Muscle layer of duodenum (tissue), 2 donors: ENCODE measurements around the gene NPY.
A peak's percentile ranks its signal among the peaks of the same experiment; 100 is the strongest.

ENCODE experiments used
- H3K27ac ChIP-seq: one replicate; pipeline ENCODE4 v1.7.0; 2013; ENCODE audit warnings: mild to moderate bottlenecking, low read length
- H3K27me3 ChIP-seq: one replicate; pipeline ENCODE4 v1.7.0; 2013; ENCODE audit warnings: low read depth, mild to moderate bottlenecking, control low read depth, low read length
- H3K36me3 ChIP-seq, 2 donors: one replicate each; pipeline ENCODE4 v1.7.0; 2013; ENCODE audit warnings: low read length in 2 of 2, control low read depth in 1 of 2, mild to moderate bottlenecking in 1 of 2; ENCODE audit not compliant: insufficient read depth in 2 of 2, control insufficient read depth in 1 of 2
- H3K4me1 ChIP-seq, 2 donors: one replicate each; pipeline ENCODE4 v1.7.0; 2013; ENCODE audit warnings: low read length in 2 of 2, mild to moderate bottlenecking in 2 of 2, control low read depth in 1 of 2, moderate library complexity in 1 of 2; ENCODE audit not compliant: insufficient read depth in 2 of 2, control insufficient read depth in 1 of 2
- H3K4me3 ChIP-seq, 2 donors: one replicate each; pipeline ENCODE4 v1.7.0; 2013; ENCODE audit warnings: low read length in 2 of 2, low read depth in 1 of 2, mild to moderate bottlenecking in 1 of 2
- H3K9me3 ChIP-seq, 2 donors: one replicate each; pipeline ENCODE4 v1.7.0; 2013; ENCODE audit warnings: low read length in 2 of 2, control low read depth in 1 of 2, mild to moderate bottlenecking in 1 of 2; ENCODE audit not compliant: control insufficient read depth in 1 of 2
- donor health status: healthy.

Gene NPY

GRCh38 chr7:24284699-24285506, 913 bp downstream of the NPY start:
- Histone ChIP-seq H3K27me3 (peaks cover 15% of the 10 kb centered on the region), H3K9me3 (no peaks in the 10 kb centered on the region), H3K4me1 (peaks cover 0 to 14% of the 10 kb centered on the region in 2 donors), H3K36me3 (no peaks in the 10 kb centered on the region), H3K27ac (no peak overlapping the region), H3K4me3 (peak overlapping the region; percentile 27 to 44)

DNA sequence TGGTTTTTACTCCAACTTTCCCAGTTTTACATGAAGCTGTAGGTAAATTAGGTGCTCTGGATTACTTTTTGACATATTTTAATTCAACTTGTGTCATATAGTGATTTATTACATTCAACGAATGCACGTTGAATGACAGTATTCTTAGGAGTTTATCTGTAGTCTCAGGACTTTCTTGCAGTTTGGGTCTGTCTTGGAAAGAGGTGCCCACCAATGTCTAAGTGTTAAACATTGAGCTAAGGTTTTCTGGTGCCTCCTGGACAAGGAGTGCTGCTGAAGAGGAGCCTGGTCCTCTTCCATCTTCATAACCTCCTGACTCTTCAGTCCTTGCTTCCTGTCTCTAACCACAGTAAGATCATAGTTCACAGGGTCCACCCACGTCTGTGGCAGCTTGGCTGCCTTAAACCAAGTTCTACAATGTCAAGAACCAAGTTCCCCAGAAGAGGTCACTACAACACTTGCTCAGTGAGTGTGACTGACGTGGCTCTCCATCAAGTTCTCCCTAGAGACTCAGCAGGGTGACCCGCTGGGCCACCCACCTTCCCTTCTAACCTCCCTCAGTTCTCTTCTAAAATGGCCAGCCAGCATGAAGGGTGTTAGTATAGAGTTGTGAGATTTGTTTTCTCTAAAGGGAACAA, 6.1 kb downstream of the NPY start:
- H3K36me3 ChIP-seq = no peaks in the 10 kb centered on the region
- peaks cover 2% of the 10 kb centered on the region for H3K27me3 ChIP-seq
- no peak overlapping the region for H3K4me3 ChIP-seq
- H3K9me3 ChIP-seq = no peaks in the 10 kb centered on the region
- H3K27ac ChIP-seq = no peak overlapping the region
- peaks cover 0 to 3% of the 10 kb centered on the region in 2 donors for H3K4me1 ChIP-seq

DNA sequence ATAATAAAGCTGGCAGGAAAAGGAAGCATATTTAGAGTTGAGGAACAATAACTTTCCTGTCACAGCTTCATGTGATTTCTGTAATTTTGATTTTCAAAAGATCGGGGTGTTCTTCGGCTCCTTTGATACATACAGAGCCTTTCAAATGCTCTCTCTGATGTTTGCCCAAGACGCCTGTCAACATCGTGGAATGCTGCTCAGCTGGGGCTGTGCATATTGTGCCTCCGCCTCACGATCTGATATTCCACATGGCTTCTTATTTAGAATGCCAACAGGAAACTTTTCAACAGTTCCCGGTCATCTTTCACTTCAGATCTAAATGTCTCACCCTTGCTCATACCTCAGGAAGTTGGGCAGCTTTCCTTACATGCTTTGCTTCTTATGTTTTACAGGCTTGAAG, 7.3 kb downstream of the NPY start:
- no peaks in the 10 kb centered on the region for H3K9me3 ChIP-seq
- H3K4me1 ChIP-seq = no peaks in the 10 kb centered on the region
- H3K27ac ChIP-seq = no peak overlapping the region
- no peaks in the 10 kb centered on the region for H3K27me3 ChIP-seq
- no peak overlapping the region for H3K4me3 ChIP-seq
- no peaks in the 10 kb centered on the region for H3K36me3 ChIP-seq

DNA sequence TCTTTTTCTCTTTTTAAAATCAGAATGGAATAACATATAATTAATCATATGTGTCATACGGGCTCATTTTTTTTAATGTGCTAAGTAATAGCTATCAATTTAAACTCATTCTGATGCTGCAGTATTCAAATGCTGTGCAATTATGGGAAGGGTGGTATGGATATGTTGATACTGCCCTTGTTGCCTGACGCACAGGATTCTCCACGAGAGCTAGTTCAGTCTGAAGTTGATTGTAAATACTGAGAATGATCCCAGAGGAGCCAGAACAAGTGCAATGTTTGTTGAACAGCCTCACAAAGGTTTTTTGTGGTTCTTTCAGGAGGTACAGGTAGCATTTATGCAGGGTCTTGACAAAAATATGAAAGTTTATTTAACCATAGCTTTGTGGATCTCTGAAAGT, 13.4 kb downstream of the NPY start:
- no peaks in the 10 kb centered on the region for H3K36me3 ChIP-seq
- no peaks in the 10 kb centered on the region for H3K4me1 ChIP-seq
- H3K27me3 ChIP-seq = no peaks in the 10 kb centered on the region
- H3K27ac ChIP-seq = no peak overlapping the region
- H3K9me3 ChIP-seq = no peaks in the 10 kb centered on the region
- no peak overlapping the region for H3K4me3 ChIP-seq

DNA sequence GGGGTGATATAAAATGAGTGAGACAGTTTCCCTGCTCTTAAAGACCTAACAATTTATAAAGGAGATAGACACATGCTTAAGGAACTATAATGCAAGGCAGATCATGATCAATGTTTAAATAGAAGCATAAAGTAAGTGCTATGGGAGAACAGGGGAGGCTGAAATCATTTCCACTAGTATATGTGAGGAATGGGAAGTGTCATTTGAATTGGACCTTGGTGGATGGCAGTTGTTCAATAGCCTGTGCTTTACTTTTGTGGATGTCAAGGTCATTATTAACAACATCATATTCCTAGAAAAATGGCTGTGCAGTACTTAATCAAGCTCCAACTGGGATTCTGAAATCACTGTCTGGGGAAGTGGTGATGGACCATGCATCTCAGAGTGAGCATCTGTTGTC, 14.7 kb downstream of the NPY start:
- Histone ChIP-seq H3K27ac (no peak overlapping the region), H3K4me3 (no peak overlapping the region), H3K36me3 (no peaks in the 10 kb centered on the region), H3K27me3 (no peaks in the 10 kb centered on the region), H3K9me3 (no peaks in the 10 kb centered on the region), H3K4me1 (no peaks in the 10 kb centered on the region)

DNA sequence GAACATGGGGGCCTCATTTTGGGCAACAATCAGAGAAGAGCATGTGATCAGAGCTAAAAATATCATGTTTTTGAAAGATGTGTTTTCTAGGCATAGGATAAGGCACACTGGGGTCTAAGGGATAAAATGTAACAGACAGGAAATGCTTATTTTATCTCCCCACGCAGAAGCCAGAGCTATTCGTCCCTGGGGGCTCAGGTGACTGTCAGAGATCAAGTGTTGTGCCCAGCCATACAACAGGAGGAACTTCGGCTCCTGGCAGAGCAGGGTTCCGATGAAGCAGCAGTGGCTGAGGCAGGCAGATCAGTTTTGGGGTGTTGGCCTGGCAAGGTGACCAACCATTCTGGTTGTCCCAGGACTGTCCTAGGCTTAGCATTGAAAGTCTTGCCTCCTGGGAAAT, 15.2 kb downstream of the NPY start:
- no peaks in the 10 kb centered on the region for H3K36me3 ChIP-seq

DNA sequence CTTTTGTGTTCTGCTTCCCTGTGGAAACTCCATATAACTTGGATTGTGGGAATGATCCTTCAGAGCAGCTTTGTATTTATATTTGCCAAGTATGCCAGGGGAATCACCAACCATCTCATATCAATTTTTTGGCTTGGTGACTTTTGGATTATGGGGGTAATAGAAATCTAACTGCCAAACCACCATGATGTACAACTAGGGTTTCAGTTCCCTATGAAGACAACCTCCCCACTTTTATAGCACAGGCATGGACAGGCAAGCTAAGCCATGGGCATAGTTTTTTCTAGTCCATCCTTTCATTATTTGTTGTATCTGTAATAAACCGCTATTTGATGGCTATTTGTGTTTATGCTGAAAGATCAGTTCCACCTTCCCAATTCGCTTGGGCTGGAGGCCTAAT, 17.7 kb downstream of the NPY start:
- no peaks in the 10 kb centered on the region for H3K9me3 ChIP-seq
- no peak overlapping the region for H3K4me3 ChIP-seq
- H3K4me1 ChIP-seq = no peaks in the 10 kb centered on the region
- no peaks in the 10 kb centered on the region for H3K36me3 ChIP-seq
- H3K27me3 ChIP-seq = no peaks in the 10 kb centered on the region
- H3K27ac ChIP-seq = no peak overlapping the region

More for the DNA sequence above, 15.2 kb downstream of the NPY start:
- Histone ChIP-seq H3K4me3 (no peak overlapping the region), H3K9me3 (no peaks in the 10 kb centered on the region), H3K27ac (no peak overlapping the region), H3K4me1 (no peaks in the 10 kb centered on the region), H3K27me3 (no peaks in the 10 kb centered on the region)

DNA sequence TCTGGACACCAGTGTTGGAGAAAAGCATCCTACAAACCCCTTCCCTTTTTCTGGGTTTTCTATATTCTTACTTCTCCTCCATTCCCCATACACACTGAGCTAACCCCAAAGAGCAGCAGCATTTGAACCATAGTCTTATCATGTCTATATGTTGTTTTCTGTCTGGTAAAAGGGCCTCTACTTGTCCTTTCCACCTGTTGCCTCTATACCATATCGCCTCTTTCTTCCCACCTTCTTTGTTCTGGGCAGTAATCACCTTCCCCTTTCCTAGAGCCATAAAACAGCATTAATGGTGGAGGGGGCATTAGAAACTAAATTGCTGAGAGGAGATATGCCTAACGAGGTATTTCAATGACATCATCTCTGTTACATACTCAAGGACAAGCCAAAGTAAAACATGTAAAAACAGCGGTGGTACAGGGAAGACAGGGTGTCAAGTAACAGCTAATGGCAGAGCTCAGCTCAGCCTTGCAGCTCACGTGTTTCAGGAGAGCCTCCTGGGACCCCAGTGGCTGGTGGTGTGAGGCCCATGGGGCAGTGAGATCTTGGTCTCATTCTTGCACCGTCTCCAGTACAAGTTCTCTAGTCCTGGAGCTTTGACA, 20.6 kb downstream of the NPY start:
- Histone ChIP-seq H3K9me3 (no peaks in the 10 kb centered on the region), H3K27me3 (no peaks in the 10 kb centered on the region), H3K27ac (no peak overlapping the region), H3K36me3 (no peaks in the 10 kb centered on the region), H3K4me1 (no peaks in the 10 kb centered on the region), H3K4me3 (no peak overlapping the region)

- H3K9me3 ChIP-seq = no peaks in the 10 kb centered on the region
- H3K4me1 ChIP-seq = no peaks in the 10 kb centered on the region
- H3K27ac ChIP-seq = no peak overlapping the region
- H3K36me3 ChIP-seq = no peaks in the 10 kb centered on the region
- H3K4me3 ChIP-seq = no peak overlapping the region
- H3K27me3 ChIP-seq = no peaks in the 10 kb centered on the region
Measured at GRCh38 chr7:24307326-24307725, 23.3 kb downstream of the NPY start.

- Histone ChIP-seq H3K4me3 (no peak overlapping the region), H3K27me3 (no peaks in the 10 kb centered on the region), H3K4me1 (no peaks in the 10 kb centered on the region), H3K36me3 (no peaks in the 10 kb centered on the region), H3K27ac (no peak overlapping the region), H3K9me3 (no peaks in the 10 kb centered on the region)
Measured at GRCh38 chr7:24312588-24312987, 28.6 kb downstream of the NPY start.

- no peaks in the 10 kb centered on the region for H3K4me1 ChIP-seq
Measured at GRCh38 chr7:24313777-24314176, 29.8 kb downstream of the NPY start.

More at GRCh38 chr7:24313777-24314176, 29.8 kb downstream of the NPY start:
- H3K36me3 ChIP-seq = no peaks in the 10 kb centered on the region
- H3K27ac ChIP-seq = no peak overlapping the region
- H3K4me3 ChIP-seq = no peak overlapping the region
- H3K9me3 ChIP-seq = no peaks in the 10 kb centered on the region
- no peaks in the 10 kb centered on the region for H3K27me3 ChIP-seq
